K562 (cell line): Measurements from ENCODE around the gene SNCB. TPM values are rescaled to one million over a fixed set of nuclear protein-coding genes. Genes with fewer than 3 reads are reported as not detected.
A peak's percentile ranks its signal among the peaks of the same experiment; 100 is the strongest.

Experiments used
- ATAC-seq: fragments of 200-7000 bp; cut with Tn5 transposase; 3 replicates; pipeline ENCODE4 v1.9.1; 2020; ENCODE audit warnings: moderate library complexity
- BruUV-seq: library from RNA; stranded (reverse); fragments of 400-500 nt; replicated peaks from 2 replicates; lab custom pipeline; 2021; lab: Mats Ljungman, UMichigan
- CTCF ChIA-PET: fragments of 300-600 bp; formaldehyde crosslinking; extraction: SDS; loops from one replicate; lab custom pipeline; 2021; ENCODE audit warnings: low intra/inter-chr PET ratio; lab: Yijun Ruan, JAX
- POLR2A ChIA-PET: fragments of 300-600, 350-650 bp; sonication (Branson Sonifier 250); formaldehyde crosslinking; extraction: SDS; loops from one replicate; lab custom pipeline; 2021; ENCODE audit warnings: antibody characterized with exemption, inconsistent platforms; lab: Yijun Ruan, JAX
- DNase-seq, 4 experiments: peaks; one replicate each; pipeline versions ENCODE4 v3.0.0 to v3.0.0-alpha.2; 2011 to 2018; ENCODE audit warnings: low spot score in 3 of 4, mixed read lengths in 3 of 4; ENCODE audit errors: extremely low read depth in 1 of 4
- FAIRE-seq: peaks from 2 replicates; lab custom pipeline; 2011; peaks lifted over from hg19 to GRCh38; lab: Jason Lieb, UNC
- H2AFZ ChIP-seq: 2 replicates; pipeline ENCODE4 v1.6.0; 2011; ENCODE audit warnings: low read depth, low read length, control low read depth, inconsistent platforms
- H3K27ac ChIP-seq: fragments of 200-600 bp; 3 replicates; pipeline ENCODE4 v1.8.0; 2011; ENCODE audit warnings: low read depth, mild to moderate bottlenecking, control low read depth, inconsistent platforms, low read length, moderate library complexity, mixed read lengths; ENCODE audit errors: extremely low read depth
- H3K27me3 ChIP-seq, 2 experiments: fragments of 300-600 bp in 1 of 2; 2 replicates in 1 of 2; 3 replicates in 1 of 2; pipeline versions ENCODE4 v1.6.0 to v1.8.0; 2011; ENCODE audit warnings: inconsistent platforms in 2 of 2, low read length in 2 of 2, mild to moderate bottlenecking in 1 of 2, mixed read lengths in 1 of 2, moderate library complexity in 1 of 2; ENCODE audit not compliant: control insufficient read depth in 2 of 2, insufficient read depth in 2 of 2
- H3K36me3 ChIP-seq: fragments of 300-600 bp; 3 replicates; pipeline ENCODE4 v1.8.0; 2011; ENCODE audit warnings: mild to moderate bottlenecking, low read length, inconsistent platforms; ENCODE audit not compliant: control insufficient read depth, insufficient read depth
- H3K4me1 ChIP-seq, 2 experiments: fragments of 200-600 bp in 1 of 2; replicated peaks in 1 of 2; 2 replicates in 1 of 2; 3 replicates in 1 of 2; pipeline versions ENCODE4 v1.5.1 to v1.8.0; 2011; ENCODE audit warnings: inconsistent platforms in 2 of 2, low read length in 2 of 2, mild to moderate bottlenecking in 1 of 2, mixed read lengths in 1 of 2, moderate library complexity in 1 of 2; ENCODE audit not compliant: control insufficient read depth in 2 of 2, insufficient read depth in 2 of 2
- H3K4me2 ChIP-seq: 2 replicates; pipeline ENCODE4 v1.6.1; 2011; ENCODE audit warnings: low read length, control low read depth, inconsistent platforms, mixed read lengths; ENCODE audit not compliant: insufficient read depth
- H3K4me3 ChIP-seq: fragments of 200-600 bp; sonication (generic), shearing (Covaris generic); 2 replicates; pipeline ENCODE4 v1.5.1; 2016; ENCODE audit warnings: control low read depth, inconsistent platforms
- H3K79me2 ChIP-seq: fragments of 200-600 bp; 3 replicates; pipeline ENCODE4 v1.8.0; 2011; ENCODE audit warnings: low read length, inconsistent platforms; ENCODE audit not compliant: control insufficient read depth, insufficient read depth
- H3K9ac ChIP-seq, 2 experiments: 2 replicates each; pipeline versions ENCODE4 v1.6.0 to v1.6.1; 2011; ENCODE audit warnings: low read depth in 2 of 2, low read length in 2 of 2, control low read depth in 1 of 2, inconsistent platforms in 1 of 2, mild to moderate bottlenecking in 1 of 2, mixed read lengths in 1 of 2; ENCODE audit not compliant: insufficient read depth in 1 of 2
- H3K9me1 ChIP-seq: one replicate; pipeline ENCODE4 v1.6.0; 2011; ENCODE audit warnings: inconsistent platforms, mild to moderate bottlenecking, low read length, moderate library complexity; ENCODE audit not compliant: control insufficient read depth, insufficient read depth
- H3K9me3 ChIP-seq: replicated peaks from 2 replicates; pipeline ENCODE4 v1.5.1; 2011; ENCODE audit warnings: low read depth, low read length, inconsistent platforms; ENCODE audit not compliant: control insufficient read depth, insufficient read depth
- H4K20me1 ChIP-seq: replicated peaks from 2 replicates; pipeline ENCODE4 v1.6.1; 2011; ENCODE audit warnings: low read length, inconsistent platforms, mixed read lengths; ENCODE audit not compliant: control insufficient read depth, insufficient read depth
- ATF6 ChIP-seq: sonication (generic); formaldehyde crosslinking; IDR thresholded peaks from 2 replicates; pipeline ENCODE4 v1.4.0; 2020; ENCODE audit warnings: mild to moderate bottlenecking, missing genetic modification reagents
- ATF7 ChIP-seq: fragments of 450-650 bp; IDR thresholded peaks from 2 replicates; pipeline ENCODE4 v1.7.1; 2014; ENCODE audit warnings: mild to moderate bottlenecking, moderate library complexity
- DACH1 ChIP-seq: fragments of 450-650 bp; IDR thresholded peaks from 2 replicates; pipeline ENCODE4 v1.6.1; 2018; ENCODE audit not compliant: partially characterized antibody
- ETS2 ChIP-seq: IDR thresholded peaks from 2 replicates; pipeline ENCODE4 v1.6.1; 2016; ENCODE audit warnings: borderline replicate concordance, missing genetic modification characterization, mild to moderate bottlenecking, moderate library complexity, missing compliant biosample characterization; ENCODE audit not compliant: poor library complexity, severe bottlenecking
- FOXA3 ChIP-seq, 2 experiments: fragments of 450-650 bp in 1 of 2; sonication (generic) in 1 of 2; formaldehyde crosslinking; IDR thresholded peaks in 1 of 2; conservative IDR thresholded peaks in 1 of 2; 2 replicates each; pipeline versions ENCODE4 v1.4.0 to v1.8.0; 2020 to 2022; ENCODE audit warnings: mild to moderate bottlenecking in 2 of 2, missing genetic modification reagents in 1 of 2
- GTF2F1 ChIP-seq: IDR thresholded peaks from 2 replicates; pipeline ENCODE4 v1.6.1; 2011; ENCODE audit warnings: low read depth, low read length, improper control_type of control experiment
- LARP7 ChIP-seq: fragments of 450-650 bp; IDR thresholded peaks from 2 replicates; pipeline ENCODE4 v1.6.1; 2016
- NR4A1 ChIP-seq, 2 experiments: fragments of 250-450 bp in 1 of 2; fragments of 450-650 bp in 1 of 2; sonication (Bioruptor Pico) in 1 of 2; IDR thresholded peaks; 2 replicates each; pipeline versions ENCODE4 v1.4.0 to v1.6.1; 2016 to 2020; ENCODE audit warnings: mild to moderate bottlenecking in 2 of 2, missing compliant biosample characterization in 1 of 2, missing genetic modification characterization in 1 of 2, moderate library complexity in 1 of 2
- POLR2A ChIP-seq: fragments of 450-650 bp; conservative IDR thresholded peaks from 2 replicates; pipeline ENCODE4 v1.6.1; 2016
- ZNF512 ChIP-seq: IDR thresholded peaks from 2 replicates; pipeline ENCODE4 v1.6.1; 2016; ENCODE audit warnings: missing genetic modification characterization, missing compliant biosample characterization
- WGBS: fragments of 100-300 bp; shearing (Covaris generic); methylation state at CpG from one replicate; pipeline ENCODE4 v1.1.6; 2016; ENCODE audit warnings: low coverage, mixed read lengths; ENCODE audit not compliant: insufficient coverage; ENCODE audit errors: missing lambda C conversion rate; 5-methylcytosine and 5-hydroxymethylcytosine counted together
- in situ Hi-C: fragments of 300-500 bp; cut with MboI; formaldehyde crosslinking; loops from 4 replicates; pipeline ENCODE4 v1.15.0; 2018; ENCODE audit warnings: inconsistent platforms, mixed read lengths
- intact Hi-C: fragments of 100-400 bp; cut with micrococcal nuclease; formaldehyde crosslinking; loops from 2 replicates; pipeline ENCODE4 v1.14.2; 2022
- polyA plus RNA-seq, 8 experiments: library from polyadenylated mRNA; depleted of rRNA in 4 of 8; stranded (reverse) in 5 of 8; unstranded in 3 of 8; fragments of >200 nt; fragmentation: Nextera tagmentation in 2 of 8; fragmentation: Illumina TruSeq in 1 of 8; extraction: Ambion mirVana in 2 of 8; extraction: Trizol in 1 of 8; gene quantifications; 2 replicates each; pipeline versions ENCODE4 v1.2.1 to v1.2.3, GENCODE V29; 2011 to 2014; ENCODE audit warnings: inconsistent platforms in 1 of 8, missing spikeins in 1 of 8
- total RNA-seq, 7 experiments: library from RNA; depleted of rRNA in 6 of 7; stranded (reverse); fragments of >200 nt in 6 of 7; fragmentation: Illumina TruSeq in 2 of 7; extraction: Trizol in 2 of 7; gene quantifications; 2 replicates each; pipeline versions ENCODE4 v1.2.1 to v1.2.3, GENCODE V29; 2011 to 2021; ENCODE audit warnings: low replicate concordance in 1 of 7
- TF ChIP-seq, protein P1 (sequence below): fragments of 450-650 bp; IDR thresholded peaks from one replicate; pipeline ENCODE4 v1.6.1; 2018; ENCODE audit warnings: mild to moderate bottlenecking, moderate library complexity; ENCODE audit not compliant: partially characterized antibody
- TF ChIP-seq, protein P2 (sequence below): fragments of 450-650 bp; IDR thresholded peaks from 2 replicates; pipeline ENCODE4 v1.6.1; 2017; ENCODE audit warnings: mild to moderate bottlenecking, moderate library complexity

The SNCB gene
- total and polyA plus RNA-seq, 9 of the 15 experiments (the other 6 are each of a cell fraction or from before 2014, with no cell fraction given) = not detected

GRCh38 chr5:176619569-176620332 lies 10.6 kb downstream of the SNCB start:
- Histone ChIP-seq H3K36me3 (no peaks in the 10 kb centered on the region), H3K9me3 (no peaks in the 10 kb centered on the region), H3K79me2 (no peaks in the 10 kb centered on the region), H3K9me1 (no peaks in the 10 kb centered on the region), H3K9ac (peak overlapping the region in 1 of 2 experiments; percentile 71; a peak in 1 of 4 replicates), H3K4me1 (peaks cover 8 to 34% of the 10 kb centered on the region in 2 experiments), H4K20me1 (peaks cover 3% of the 10 kb centered on the region; the same call in 1 of the 2 replicates), H3K27ac (no peak overlapping the region), H2AFZ (peak overlapping the region; percentile 67), H3K4me3 (peak overlapping the region; percentile 24), H3K4me2 (peak overlapping the region; percentile 29), H3K27me3 (peaks cover 19 to 56% of the 10 kb centered on the region in 2 experiments)
- FAIRE-seq (no peak), ATAC-seq (no peak), DNase-seq (no peak)
- in situ Hi-C loops (no loop called here), intact Hi-C loops (loop anchor here (1.0 to 5.0 kb wide), 2 partner anchors 45 to 202 kb away; partner anchors contain the start of gene CLTB)
- ChIA-PET POLR2A (interaction anchor here (0.8 kb wide), 1 partner anchor 18 kb away, joined by 5 read pairs; no protein-coding TSS in a partner anchor), CTCF (interaction anchor here (1.0 to 1.4 kb wide), 2 partner anchors 46 to 48 kb away, joined by 3 to 8 read pairs; no protein-coding TSS in a partner anchor)
- 26% methylated on average over 31 of the region's 59 CpGs for WGBS
- no TSS peak for BruUV-seq
- no peak for TF ChIP-seq LARP7
- TF ChIP-seq, protein P1, sequence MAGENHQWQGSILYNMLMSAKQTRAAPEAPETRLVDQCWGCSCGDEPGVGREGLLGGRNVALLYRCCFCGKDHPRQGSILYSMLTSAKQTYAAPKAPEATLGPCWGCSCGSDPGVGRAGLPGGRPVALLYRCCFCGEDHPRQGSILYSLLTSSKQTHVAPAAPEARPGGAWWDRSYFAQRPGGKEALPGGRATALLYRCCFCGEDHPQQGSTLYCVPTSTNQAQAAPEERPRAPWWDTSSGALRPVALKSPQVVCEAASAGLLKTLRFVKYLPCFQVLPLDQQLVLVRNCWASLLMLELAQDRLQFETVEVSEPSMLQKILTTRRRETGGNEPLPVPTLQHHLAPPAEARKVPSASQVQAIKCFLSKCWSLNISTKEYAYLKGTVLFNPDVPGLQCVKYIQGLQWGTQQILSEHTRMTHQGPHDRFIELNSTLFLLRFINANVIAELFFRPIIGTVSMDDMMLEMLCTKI = no peak
- no peak for TF ChIP-seq ETS2 (tag)
- no peak for TF ChIP-seq GTF2F1
- TF ChIP-seq ATF7 = no peak
- TF ChIP-seq NR4A1 (CRISPR knock-in tag; IDR thresholded peaks at IDR 0.05) = no peak
- no peak for TF ChIP-seq NR4A1 (tag; IDR thresholded peaks at IDR 0.05)
- TF ChIP-seq DACH1 = no peak
- no peak for TF ChIP-seq ATF6 (CRISPR knock-in tag)
- TF ChIP-seq, protein P2, sequence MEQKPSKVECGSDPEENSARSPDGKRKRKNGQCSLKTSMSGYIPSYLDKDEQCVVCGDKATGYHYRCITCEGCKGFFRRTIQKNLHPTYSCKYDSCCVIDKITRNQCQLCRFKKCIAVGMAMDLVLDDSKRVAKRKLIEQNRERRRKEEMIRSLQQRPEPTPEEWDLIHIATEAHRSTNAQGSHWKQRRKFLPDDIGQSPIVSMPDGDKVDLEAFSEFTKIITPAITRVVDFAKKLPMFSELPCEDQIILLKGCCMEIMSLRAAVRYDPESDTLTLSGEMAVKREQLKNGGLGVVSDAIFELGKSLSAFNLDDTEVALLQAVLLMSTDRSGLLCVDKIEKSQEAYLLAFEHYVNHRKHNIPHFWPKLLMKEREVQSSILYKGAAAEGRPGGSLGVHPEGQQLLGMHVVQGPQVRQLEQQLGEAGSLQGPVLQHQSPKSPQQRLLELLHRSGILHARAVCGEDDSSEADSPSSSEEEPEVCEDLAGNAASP = no peak
- TF ChIP-seq FOXA3 (CRISPR knock-in tag; conservative IDR thresholded peaks at IDR 0.05 in 1 of 2, IDR thresholded peaks at IDR 0.05 in 1 of 2) = peak in 1 of 2 experiments; percentile 75; a peak in 1 of 4 replicates
- no peak for TF ChIP-seq ZNF512
- no peak for TF ChIP-seq POLR2A
